Measurements from ENCODE around the gene KCNA5.

GRCh38 chr12:5063149-5063548 lies 19.5 kb downstream of the KCNA5 start:
- no peak for TF ChIP-seq EZH2 (IDR thresholded peaks at IDR 0.05; ENCODE audit: borderline replicate concordance, low read depth, low read length, poor library complexity, severe bottlenecking)
- no peak for TF ChIP-seq CTCF (conservative IDR thresholded peaks at IDR 0.05; ENCODE audit: low read depth, low read length)

Measured in A673 (cell line).